ENCODE measurements around the gene SCGB1C1.
"Not testable (repeated sequence)": the region's sequence is repeated elsewhere in the genome, so short reads cannot be mapped to it uniquely, and the experiment has no call there.

SCGB1C1 gene

GRCh38 chr11:215581-216037 lies 22.7 kb downstream of the SCGB1C1 start:
- TF ChIP-seq CTCF (IDR thresholded peaks at IDR 0.05; ENCODE audit: control insufficient read depth, extremely low read depth, insufficient read depth): no peak
- H3K4me3 ChIP-seq (ENCODE audit: low read depth, low read length): no peak overlapping the region
- DNase-seq (ENCODE audit: low read depth): no peak

- no peak for TF ChIP-seq CTCF (IDR thresholded peaks at IDR 0.05; ENCODE audit: control insufficient read depth, extremely low read depth, insufficient read depth)
- DNase-seq (ENCODE audit: low read depth): no peak
- H3K4me3 ChIP-seq (ENCODE audit: low read depth, low read length): no peak overlapping the region
Observed at GRCh38 chr11:216081-216974, 23.4 kb downstream of the SCGB1C1 start.

GRCh38 chr11:217704-218103 lies 24.8 kb downstream of the SCGB1C1 start:
- no peak for TF ChIP-seq CTCF (IDR thresholded peaks at IDR 0.05; ENCODE audit: control insufficient read depth, extremely low read depth, insufficient read depth)
- DNase-seq (ENCODE audit: low read depth): no peak

GRCh38 chr11:218815-219593 lies 26.1 kb downstream of the SCGB1C1 start:
- no peak for TF ChIP-seq CTCF (IDR thresholded peaks at IDR 0.05; ENCODE audit: control insufficient read depth, extremely low read depth, insufficient read depth)
- no peak for DNase-seq (ENCODE audit: low read depth)
- no peak overlapping the region for H3K4me3 ChIP-seq (ENCODE audit: low read depth, low read length)

More at GRCh38 chr11:217704-218103, 24.8 kb downstream of the SCGB1C1 start:
- no peak overlapping the region for H3K4me3 ChIP-seq (ENCODE audit: low read depth, low read length)

- H3K4me3 ChIP-seq (ENCODE audit: low read depth, low read length); DNase-seq (ENCODE audit: low read depth): not testable (repeated sequence)
Observed at GRCh38 chr11:220641-221215, 27.9 kb downstream of the SCGB1C1 start.

GRCh38 chr11:221539-221938 lies 28.7 kb downstream of the SCGB1C1 start:
- no peak overlapping the region for H3K4me3 ChIP-seq (ENCODE audit: low read depth, low read length)
- no peak for TF ChIP-seq CTCF (IDR thresholded peaks at IDR 0.05; ENCODE audit: control insufficient read depth, extremely low read depth, insufficient read depth)
- DNase-seq (ENCODE audit: low read depth): no peak

Data from LNCaP clone FGC (cell line).